Panc1 (cell line): ENCODE results near the gene MEMO1. TPM values are rescaled to one million over a fixed set of nuclear protein-coding genes. Genes with fewer than 3 reads are reported as not detected.
"Not testable (repeated sequence)": the region's sequence is repeated elsewhere in the genome, so short reads cannot be mapped to it uniquely, and the experiment has no call there.

Experiments used
- ATAC-seq: fragments of 200-7000 bp; cut with Tn5 transposase; 2 replicates; pipeline ENCODE4 v1.9.1; 2020; ENCODE audit warnings: mild to moderate bottlenecking, moderate library complexity
- BruUV-seq: library from RNA; stranded (reverse); fragments of 400-500 nt; replicated peaks from 2 replicates; lab custom pipeline; 2021; lab: Mats Ljungman, UMichigan
- CTCF ChIA-PET: fragments of 300-600 bp; sonication (Branson Sonifier 250); formaldehyde crosslinking; loops from one replicate; lab custom pipeline; 2022; ENCODE audit warnings: antibody characterized with exemption; lab: Charles Lee
- POLR2A ChIA-PET: fragments of 300-600 bp; sonication (Branson Sonifier 250); formaldehyde crosslinking; loops from one replicate; lab custom pipeline; 2022; ENCODE audit warnings: antibody characterized with exemption; lab: Charles Lee
- DNase-seq: peaks from one replicate; pipeline ENCODE4 v3.0.0-alpha.2; 2010; ENCODE audit warnings: low read depth, low spot score
- H3K27ac ChIP-seq: 2 replicates; pipeline ENCODE4 v1.5.1; 2011; ENCODE audit warnings: mild to moderate bottlenecking, low read length, inconsistent platforms
- H3K27me3 ChIP-seq: fragments of 200-500 bp; sonication (Bioruptor generic); 2 replicates; pipeline ENCODE4 v1.6.0; 2014; ENCODE audit warnings: low read length, inconsistent platforms; ENCODE audit not compliant: control insufficient read depth, insufficient read depth
- H3K36me3 ChIP-seq: fragments of 200-500 bp; sonication (Bioruptor generic); 2 replicates; pipeline ENCODE4 v1.5.1; 2014; ENCODE audit warnings: inconsistent platforms, mild to moderate bottlenecking, low read length, moderate library complexity; ENCODE audit not compliant: control insufficient read depth, insufficient read depth
- H3K4me1 ChIP-seq: 2 replicates; pipeline ENCODE4 v1.5.1; 2011; ENCODE audit warnings: inconsistent platforms, mild to moderate bottlenecking, low read length, moderate library complexity; ENCODE audit not compliant: control insufficient read depth, insufficient read depth
- H3K4me3 ChIP-seq, 2 experiments: 2 replicates each; pipeline ENCODE4 v1.5.1; 2011 to 2012; ENCODE audit warnings: low read depth in 2 of 2, low read length in 2 of 2, mild to moderate bottlenecking in 2 of 2, inconsistent platforms in 1 of 2, moderate library complexity in 1 of 2
- H3K9me3 ChIP-seq: fragments of 200-500 bp; sonication (Bioruptor generic); 2 replicates; pipeline ENCODE4 v1.5.1; 2014; ENCODE audit warnings: low read depth, mild to moderate bottlenecking, inconsistent platforms, low read length, moderate library complexity; ENCODE audit not compliant: control insufficient read depth, insufficient read depth
- CTCF ChIP-seq: fragments of 450-650 bp; IDR thresholded peaks from 2 replicates; pipeline ENCODE4 v1.5.1; 2017; ENCODE audit warnings: mild to moderate bottlenecking
- POLR2AphosphoS5 ChIP-seq: IDR thresholded peaks from 2 replicates; pipeline ENCODE4 v1.6.1; 2012; ENCODE audit warnings: mild to moderate bottlenecking, low read depth, low read length, moderate library complexity
- REST ChIP-seq, 2 experiments: IDR thresholded peaks; 2 replicates each; pipeline ENCODE4 v1.6.1; 2011 to 2012; ENCODE audit warnings: low read depth in 2 of 2, control low read depth in 1 of 2, low read length in 1 of 2, mild to moderate bottlenecking in 1 of 2, moderate library complexity in 1 of 2; ENCODE audit not compliant: insufficient read depth in 1 of 2
- SIN3A ChIP-seq: IDR thresholded peaks from 2 replicates; pipeline ENCODE4 v1.6.1; 2012; ENCODE audit warnings: low read depth, mild to moderate bottlenecking, low read length, moderate library complexity, borderline replicate concordance; ENCODE audit not compliant: insufficient read depth
- TCF7L2 ChIP-seq: IDR thresholded peaks from 2 replicates; pipeline ENCODE4 v1.6.1; 2011; ENCODE audit warnings: mild to moderate bottlenecking, low read depth, low read length, inconsistent platforms
- in situ Hi-C: cut with HindIII; loops from 2 replicates; pipeline ENCODE4 v1.10.0; 2016; ENCODE audit warnings: low sequenced_read_pairs, low pct_unique_long_range_greater_than_20kb
- intact Hi-C: fragments of 100-400 bp; cut with micrococcal nuclease; formaldehyde crosslinking; loops from one replicate; pipeline ENCODE4 v1.10.0; 2022; ENCODE audit not compliant: unreplicated experiment
- total RNA-seq: library from RNA; stranded (reverse); gene quantifications from one replicate; pipeline ENCODE4 v1.2.1, GENCODE V29; 2021; ENCODE audit not compliant: unreplicated experiment

MEMO1 gene
- total RNA-seq, 1 experiment from 2014 or later: 60.8 TPM

GRCh38 chr2:31853521-31853920, 157.3 kb downstream of the MEMO1 start:
- no peak for DNase-seq
- Histone ChIP-seq H3K4me1 (no peaks in the 10 kb centered on the region), H3K36me3 (no peaks in the 10 kb centered on the region), H3K27me3 (no peaks in the 10 kb centered on the region), H3K27ac (no peak overlapping the region), H3K4me3 (no peak overlapping the region), H3K9me3 (no peaks in the 10 kb centered on the region)
- no peak for ATAC-seq
- CTCF ChIA-PET: no interaction called here
- TF ChIP-seq REST (IDR thresholded peaks at IDR 0.05; ENCODE audit: insufficient read depth in 1 of 2, low read depth in 2 of 2, low read length in 1 of 2) (no peak), TCF7L2 (no peak), CTCF (no peak), POLR2AphosphoS5 (no peak), SIN3A (no peak)
- intact Hi-C loops (no loop called here), in situ Hi-C loops (no loop called here)
- no TSS peak for BruUV-seq
- POLR2A ChIA-PET: no interaction called here

GRCh38 chr2:31842150-31842549, 168.7 kb downstream of the MEMO1 start:
- H3K9me3 ChIP-seq, ATAC-seq, CTCF ChIA-PET, DNase-seq, in situ Hi-C loops, H3K36me3 ChIP-seq, H3K27ac ChIP-seq, H3K4me1 ChIP-seq, H3K27me3 ChIP-seq, intact Hi-C loops, BruUV-seq, POLR2A ChIA-PET, H3K4me3 ChIP-seq: not testable (repeated sequence)

- no peaks in the 10 kb centered on the region for H3K36me3 ChIP-seq
- no peak overlapping the region for H3K4me3 ChIP-seq
- ChIA-PET CTCF (no interaction called here), POLR2A (no interaction called here)
- no peak for DNase-seq
- intact Hi-C loops: loop anchor here (10.0 kb wide), 1 partner anchor 141 kb away; no protein-coding TSS in a partner anchor
- no TSS peak for BruUV-seq
- no peaks in the 10 kb centered on the region for H3K27me3 ChIP-seq
- H3K27ac ChIP-seq: no peak overlapping the region
- ATAC-seq: no peak
- TF ChIP-seq CTCF (no peak), REST (IDR thresholded peaks at IDR 0.05; ENCODE audit: insufficient read depth in 1 of 2, low read depth in 2 of 2, low read length in 1 of 2) (no peak), TCF7L2 (no peak), SIN3A (no peak), POLR2AphosphoS5 (no peak)
- H3K9me3 ChIP-seq: no peaks in the 10 kb centered on the region
- no peaks in the 10 kb centered on the region for H3K4me1 ChIP-seq
- in situ Hi-C loops: no loop called here
These were observed 175.4 kb downstream of the MEMO1 start for GRCh38 chr2:31835450-31835849.
